ENCODE results near the gene SFXN1. TPM values are rescaled to one million over a fixed set of nuclear protein-coding genes. Genes with fewer than 3 reads are reported as not detected.
"Not testable (repeated sequence)": the region's sequence is repeated elsewhere in the genome, so short reads cannot be mapped to it uniquely, and the experiment has no call there.

Gene SFXN1
- total RNA-seq, 1 donor from 2014 or later = 24.1 TPM

- DNase-seq (ENCODE audit: low spot score) = no peak
Measured at GRCh38 chr5:175493726-175494125, 15.4 kb downstream of the SFXN1 start.

- DNase-seq (ENCODE audit: low spot score) = peak; percentile 45
Measured at GRCh38 chr5:175494264-175495183, 16.2 kb downstream of the SFXN1 start.

GRCh38 chr5:175501759-175502158 lies 23.4 kb downstream of the SFXN1 start:
- DNase-seq (ENCODE audit: low spot score) = peak; percentile 25

- not testable (repeated sequence) for DNase-seq (ENCODE audit: low spot score)
Measured at GRCh38 chr5:175507671-175508070, 29.3 kb downstream of the SFXN1 start.

- DNase-seq (ENCODE audit: low spot score) = no peak
Measured at GRCh38 chr5:175508896-175509295, 30.5 kb downstream of the SFXN1 start.

- no peak for DNase-seq (ENCODE audit: low spot score)
Measured at GRCh38 chr5:175513297-175513696, 34.9 kb downstream of the SFXN1 start.

- no peak for DNase-seq (ENCODE audit: low spot score)
Measured at GRCh38 chr5:175513726-175514125, 35.4 kb downstream of the SFXN1 start.

GRCh38 chr5:175516933-175517823 lies 38.8 kb downstream of the SFXN1 start:
- DNase-seq (ENCODE audit: low spot score) = no peak

- DNase-seq (ENCODE audit: low spot score) = no peak
Measured at GRCh38 chr5:175517824-175518450, 39.6 kb downstream of the SFXN1 start.

GRCh38 chr5:175519006-175519405 lies 40.6 kb downstream of the SFXN1 start:
- DNase-seq (ENCODE audit: low spot score) = no peak

- DNase-seq (ENCODE audit: low spot score) = no peak
Measured at GRCh38 chr5:175520321-175520720, 42.0 kb downstream of the SFXN1 start.

- no peak for DNase-seq (ENCODE audit: low spot score)
Measured at GRCh38 chr5:175520873-175521272, 42.5 kb downstream of the SFXN1 start.

- DNase-seq (ENCODE audit: low spot score) = no peak
Measured at GRCh38 chr5:175521313-175521833, 43.0 kb downstream of the SFXN1 start.

- no peak for DNase-seq (ENCODE audit: low spot score)
Measured at GRCh38 chr5:175523292-175523691, 44.9 kb downstream of the SFXN1 start.

- no peak for DNase-seq (ENCODE audit: low spot score)
Measured at GRCh38 chr5:175524211-175524610, 45.9 kb downstream of the SFXN1 start.

- DNase-seq (ENCODE audit: low spot score) = no peak
Measured at GRCh38 chr5:175526691-175527090, 48.3 kb downstream of the SFXN1 start.

GRCh38 chr5:175531361-175531760 lies 53.0 kb downstream of the SFXN1 start:
- no peak for DNase-seq (ENCODE audit: low spot score)

GRCh38 chr5:175534070-175534932 lies 55.9 kb downstream of the SFXN1 start:
- DNase-seq (ENCODE audit: low spot score) = peak; percentile 59

- DNase-seq (ENCODE audit: low spot score) = not testable (repeated sequence)
Measured at GRCh38 chr5:175535331-175535730, 57.0 kb downstream of the SFXN1 start.

- DNase-seq (ENCODE audit: low spot score) = no peak
Measured at GRCh38 chr5:175535796-175536195, 57.4 kb downstream of the SFXN1 start.

GRCh38 chr5:175538576-175538975 lies 60.2 kb downstream of the SFXN1 start:
- no peak for DNase-seq (ENCODE audit: low spot score)
